ENCODE measurements around the gene IGFL3. TPM values are rescaled to one million over a fixed set of nuclear protein-coding genes. Genes with fewer than 3 reads are reported as not detected.
A peak's percentile ranks its signal among the peaks of the same experiment; 100 is the strongest.

Gene IGFL3
- total RNA-seq, 1 donor from 2014 or later = not detected

DNA sequence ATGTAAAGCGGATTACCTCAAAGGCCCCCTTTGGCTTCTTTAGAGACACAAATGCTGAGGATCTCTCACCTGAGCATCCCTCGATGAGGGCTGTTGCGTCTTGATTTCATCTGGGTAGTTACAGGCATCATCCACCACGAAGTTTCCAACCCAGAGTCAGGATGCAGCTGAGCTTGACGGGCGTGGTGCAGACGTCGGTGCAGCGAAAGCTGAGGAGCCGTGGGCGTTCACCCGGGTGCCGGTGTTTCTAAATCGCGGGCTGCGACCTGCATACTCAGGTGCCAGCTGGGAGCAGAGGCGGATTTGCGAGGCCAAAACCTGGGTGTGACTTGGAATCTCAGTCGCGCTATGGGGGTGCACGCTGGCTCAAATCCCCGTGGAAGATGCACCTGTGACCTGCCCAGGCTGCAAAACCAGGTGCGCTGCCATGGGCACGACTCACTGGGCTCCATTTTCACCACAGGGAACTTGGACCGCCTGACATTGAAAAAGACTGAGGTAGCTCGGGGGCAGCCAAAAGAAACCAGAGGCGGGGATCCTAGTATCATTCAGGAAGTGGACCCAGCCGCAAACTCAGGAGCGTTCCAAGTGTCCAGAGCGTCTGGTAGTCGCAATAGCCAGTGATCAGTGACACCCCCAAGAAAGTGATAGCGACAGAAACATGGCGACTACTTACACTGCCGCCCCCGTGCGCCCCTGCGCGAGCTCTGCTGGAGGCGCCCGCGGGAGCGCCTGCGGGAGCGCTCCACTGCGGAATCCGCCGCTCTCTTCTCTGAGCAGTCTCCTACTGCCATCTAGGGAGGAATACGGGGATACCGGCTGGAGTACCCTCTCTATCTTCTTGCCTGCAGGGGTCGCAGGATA lies 47.3 kb downstream of the IGFL3 start:
- DNase-seq = peak; percentile 92

DNA sequence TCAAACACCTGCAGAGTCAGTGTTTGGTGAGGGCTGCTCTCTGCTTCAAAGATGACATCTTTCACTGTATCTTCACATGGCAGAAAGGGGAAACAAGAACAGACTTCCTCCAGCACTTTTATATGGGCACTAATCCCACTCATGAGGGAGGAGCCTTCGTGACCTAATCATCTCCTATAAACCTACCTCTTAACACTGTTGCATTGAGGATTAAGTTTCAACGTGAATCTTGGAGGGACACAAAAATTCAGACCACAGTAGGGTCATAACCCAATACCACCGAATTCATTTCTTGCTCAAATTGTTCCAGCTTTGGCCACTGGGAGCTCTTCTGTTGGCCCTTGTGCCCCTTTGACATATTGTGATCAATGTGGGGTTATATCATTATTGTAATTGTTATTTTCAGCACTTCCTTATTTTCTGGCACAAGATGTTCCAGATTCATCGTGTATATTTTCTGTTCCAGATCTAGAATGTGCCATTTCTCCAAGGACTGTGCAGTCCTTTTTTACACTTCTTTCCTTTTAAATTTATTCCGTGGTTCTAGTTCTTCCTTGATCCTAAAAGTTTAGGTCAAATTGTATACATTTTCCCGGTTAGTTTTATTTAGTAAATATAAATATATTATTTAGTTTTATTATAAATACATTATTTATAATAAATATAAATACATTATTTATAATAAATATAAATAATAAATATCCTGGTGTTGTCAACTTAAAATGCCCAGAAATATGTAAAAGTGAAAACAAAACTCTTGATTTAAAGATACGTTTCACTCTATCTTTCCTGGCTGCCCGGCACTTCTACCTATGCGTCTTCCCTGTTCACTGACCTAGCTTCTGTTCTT lies 48.2 kb downstream of the IGFL3 start:
- no peak for DNase-seq

DNA sequence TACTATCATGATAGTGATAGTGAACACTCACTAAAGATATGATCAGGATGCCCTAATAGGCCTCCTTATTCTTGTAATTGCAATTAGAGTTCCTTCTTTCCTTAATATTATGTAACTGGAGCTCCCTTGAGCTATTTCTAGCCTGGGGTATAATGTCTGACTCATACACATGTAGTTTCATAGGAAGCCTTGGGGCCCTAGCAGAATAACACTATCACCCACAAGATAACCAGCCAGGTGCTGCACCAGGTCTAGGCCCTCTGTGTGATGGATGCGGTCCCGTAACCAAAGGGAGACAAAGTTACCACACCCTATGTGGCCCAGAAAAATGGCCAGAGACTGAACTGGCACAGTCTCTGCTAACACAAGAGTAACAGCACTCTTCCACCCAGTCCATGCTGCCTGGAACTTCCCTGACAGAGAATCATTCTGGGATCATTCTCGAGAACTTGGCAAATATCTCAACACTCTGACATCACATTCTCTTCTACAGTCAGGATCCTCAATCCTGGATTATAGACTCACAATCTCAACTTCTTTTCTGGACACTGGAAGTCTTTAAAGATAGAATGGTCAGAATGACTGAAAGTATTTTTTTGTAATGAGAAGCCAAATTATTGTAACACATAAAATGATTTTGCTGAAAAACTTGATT lies 51.1 kb downstream of the IGFL3 start:
- DNase-seq = no peak

Other genes with a start within 250 kb of the IGFL3 start
- 29.0 TPM for gene IRF2BP1, start 238.5 kb downstream of the IGFL3 start, total RNA-seq
- gene MYPOP, start 222.1 kb downstream of the IGFL3 start, total RNA-seq = 1.6 TPM
- not detected for gene NANOS2, start 209.9 kb downstream of the IGFL3 start, total RNA-seq
- 2.9 TPM for gene NOVA2, start 150.8 kb downstream of the IGFL3 start, total RNA-seq
- 13.7 TPM for gene CCDC61, start 129.2 kb downstream of the IGFL3 start, total RNA-seq
- 0.82 TPM for gene PGLYRP1, start 101.6 kb downstream of the IGFL3 start, total RNA-seq
- gene IGFL4, start 83.7 kb downstream of the IGFL3 start, total RNA-seq = 0.41 TPM
- gene IGFL2, start 23.6 kb upstream of the IGFL3 start, total RNA-seq = 0.82 TPM
- not detected for gene IGFL1, start 105.1 kb upstream of the IGFL3 start, total RNA-seq
- gene HIF3A, start 172.4 kb upstream of the IGFL3 start, total RNA-seq = 219 TPM
- gene PPP5C, start 222.4 kb upstream of the IGFL3 start, total RNA-seq = 49.3 TPM